Medulla oblongata (tissue), 1 donor: ENCODE results near the gene TMEM238.

Experiments used
- DNase-seq: peaks from one replicate; pipeline ENCODE4 v3.0.0-alpha.2; 2015; ENCODE audit errors: extremely low spot score

Gene TMEM238

GRCh38 chr19:55377356-55378131, 6.5 kb downstream of the TMEM238 start:
- DNase-seq: no peak

DNA sequence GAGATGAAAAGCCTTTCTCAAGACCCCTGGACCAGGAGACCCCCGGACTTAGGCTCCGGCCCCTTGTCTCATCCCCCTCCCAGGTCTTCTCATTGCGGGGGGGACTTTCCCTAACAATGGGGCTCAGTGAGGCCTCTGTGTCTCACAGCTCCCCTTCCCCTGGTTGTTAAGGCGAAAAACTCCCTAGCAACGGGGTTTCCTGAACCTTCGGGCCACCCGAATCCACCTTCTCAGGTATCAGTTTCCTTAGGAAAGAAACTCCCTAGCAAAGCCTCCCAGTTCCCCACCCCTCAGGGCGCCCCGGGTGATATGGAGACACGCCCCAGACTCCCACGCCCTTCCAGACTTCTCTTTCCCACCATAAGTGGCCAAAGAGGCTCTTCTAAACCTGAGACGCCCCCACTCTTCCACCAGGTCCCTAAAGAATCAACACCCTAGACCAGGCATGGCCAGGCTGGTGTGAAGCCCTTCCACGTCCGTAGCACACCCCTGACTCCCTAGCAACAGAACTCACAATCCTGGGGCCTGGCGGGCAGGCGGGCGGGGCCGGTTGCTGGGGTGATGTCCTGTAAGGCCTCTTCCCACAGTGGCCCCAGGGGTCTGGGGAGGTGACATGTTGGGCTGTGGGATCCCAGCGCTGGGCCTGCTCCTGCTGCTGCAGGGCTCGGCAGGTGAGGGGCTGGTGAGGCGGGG, 7.7 kb downstream of the TMEM238 start, which contains the start of gene TMEM190:
Gene TMEM190 (plus strand): TSS at position 586 of the 693 bp plus-strand sequence. CDS start 28 bp downstream, at position 614.
- no peak for DNase-seq

GRCh38 chr19:55373993-55374757, 9.9 kb downstream of the TMEM238 start:
- no peak for DNase-seq

DNA sequence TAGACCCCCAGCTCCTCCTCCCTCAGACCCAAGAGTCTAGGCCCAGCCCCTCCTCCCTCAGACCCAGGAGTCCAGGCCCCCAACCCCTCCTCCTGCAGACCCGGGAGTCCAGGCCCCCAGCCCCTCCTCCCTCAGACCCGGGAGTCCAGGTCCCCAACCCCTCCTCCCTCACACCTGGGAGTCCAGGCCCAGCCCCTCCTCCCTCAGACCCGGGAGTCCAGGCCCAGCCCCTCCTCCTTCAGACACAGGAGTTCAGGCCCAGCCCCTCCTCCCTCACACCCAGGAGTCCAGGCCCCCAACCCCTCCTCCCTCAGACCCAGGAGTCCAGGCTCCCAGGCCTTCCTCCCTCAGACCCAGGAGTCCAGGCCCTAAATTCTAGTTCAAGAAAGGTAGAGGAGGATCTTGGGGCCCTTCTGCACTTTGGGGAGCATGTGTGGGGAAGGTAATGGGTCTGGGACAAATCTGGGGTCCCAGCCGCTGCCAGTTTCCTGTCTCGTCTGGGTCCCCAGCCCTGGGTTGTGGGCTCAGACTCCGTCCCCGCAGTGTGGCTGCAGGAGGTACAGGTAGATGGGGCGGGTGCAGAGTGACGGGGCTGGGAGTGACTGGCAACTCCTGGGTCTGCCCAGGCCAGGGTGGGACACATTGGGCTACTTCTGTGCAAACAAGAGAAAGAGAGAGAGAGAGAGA, 10.6 kb downstream of the TMEM238 start:
- DNase-seq: no peak

- DNase-seq: no peak
Measured at GRCh38 chr19:55372316-55373081, 11.6 kb downstream of the TMEM238 start.

DNA sequence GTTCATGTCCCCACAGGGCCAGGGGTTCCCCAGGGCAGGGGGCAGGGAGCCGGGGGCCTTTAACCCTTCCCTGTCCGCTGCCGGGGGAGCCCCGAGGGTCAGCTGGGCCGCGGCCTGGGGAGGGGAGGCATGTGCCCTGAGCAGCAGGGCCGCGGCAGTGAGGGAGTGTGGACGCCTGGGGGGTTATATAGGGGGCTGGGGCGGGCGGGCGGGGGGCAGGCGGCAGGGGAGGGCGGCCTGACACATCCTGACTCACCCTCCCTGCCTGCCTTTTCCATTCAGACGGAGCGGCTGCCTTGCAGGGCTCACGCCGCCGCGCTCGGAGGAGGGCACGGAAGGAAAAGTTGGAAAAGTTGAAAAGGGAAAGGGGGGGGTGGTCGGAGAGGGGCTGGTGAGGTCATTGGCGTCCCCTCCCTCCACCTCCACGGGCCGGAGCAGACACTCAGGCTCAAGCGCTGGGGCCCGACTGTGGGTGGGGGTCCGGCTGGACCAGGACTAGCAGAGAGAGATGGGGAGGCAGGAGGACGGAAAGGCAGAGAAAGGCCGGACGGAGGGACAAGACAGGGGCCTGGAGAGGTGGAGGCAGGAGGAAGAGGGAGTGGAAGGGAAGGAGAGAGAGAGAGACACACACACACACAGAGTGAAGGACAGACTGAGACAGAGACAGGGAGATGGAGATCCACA, 13.6 kb downstream of the TMEM238 start, which contains the start of gene IL11:
Gene IL11 (minus strand): TSS at position 159 of the 684 bp plus-strand sequence. CDS start 153 bp downstream, at position 6.
- no peak for DNase-seq

DNA sequence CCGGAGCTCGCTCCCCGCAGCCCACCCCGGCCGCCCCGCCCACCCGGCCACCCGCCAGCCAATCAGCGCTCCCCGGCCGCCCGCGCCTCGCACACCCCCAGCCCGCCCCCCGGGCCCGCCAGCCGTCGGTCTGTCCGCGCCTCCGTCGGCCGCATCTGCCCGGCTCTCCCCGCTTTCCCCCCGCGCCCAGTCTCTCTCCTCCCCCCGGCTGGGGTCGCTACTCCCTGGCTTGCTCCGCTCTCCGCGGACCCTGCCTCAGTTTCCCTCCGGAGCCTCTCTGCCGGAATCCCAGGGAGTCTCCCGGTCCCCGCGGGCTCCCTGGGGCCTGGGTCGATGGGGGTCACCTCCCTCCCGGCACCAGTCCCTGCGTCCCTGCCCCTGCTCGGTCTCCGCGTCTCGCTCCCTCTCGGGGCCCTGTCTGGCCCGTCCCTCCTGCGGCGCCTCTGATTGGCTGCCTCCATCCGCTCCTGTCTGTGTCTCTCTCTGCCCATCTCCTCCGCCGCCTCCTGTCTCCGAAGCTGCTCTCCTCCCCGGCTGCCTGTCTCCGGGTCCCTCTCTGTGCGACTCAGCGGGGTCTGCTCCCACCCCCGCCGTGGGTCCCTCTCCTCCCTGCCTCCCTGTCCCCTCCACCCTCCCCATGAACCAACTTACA, 14.3 kb downstream of the TMEM238 start:
- DNase-seq: no peak

- DNase-seq: no peak
Measured at GRCh38 chr19:55368701-55369563, 15.2 kb downstream of the TMEM238 start.

DNA sequence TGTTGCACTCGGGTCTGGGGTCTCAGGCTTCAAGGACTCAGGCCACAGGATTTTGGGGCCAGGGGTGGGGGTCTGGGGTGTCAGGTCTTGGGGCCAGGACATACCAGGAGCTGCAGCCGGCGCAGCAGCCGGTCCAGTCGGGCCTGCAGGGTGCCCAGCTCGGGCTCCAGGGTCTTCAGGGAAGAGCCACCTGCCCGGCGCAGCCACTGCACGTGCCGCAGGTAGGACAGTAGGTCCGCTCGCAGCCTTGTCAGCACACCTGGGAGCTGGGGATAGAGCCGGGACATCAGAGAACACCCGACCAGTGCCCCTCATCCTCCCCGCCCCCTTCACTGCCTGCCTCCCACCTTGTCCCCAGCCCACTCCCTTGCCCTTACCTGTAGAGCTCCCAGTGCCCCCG, 16.0 kb downstream of the TMEM238 start:
- no peak for DNase-seq

GRCh38 chr19:55366790-55367189, 17.3 kb downstream of the TMEM238 start:
- no peak for DNase-seq

- no peak for DNase-seq
Measured at GRCh38 chr19:55365964-55366363, 18.1 kb downstream of the TMEM238 start.

- no peak for DNase-seq
Measured at GRCh38 chr19:55365245-55365644, 18.8 kb downstream of the TMEM238 start.

DNA sequence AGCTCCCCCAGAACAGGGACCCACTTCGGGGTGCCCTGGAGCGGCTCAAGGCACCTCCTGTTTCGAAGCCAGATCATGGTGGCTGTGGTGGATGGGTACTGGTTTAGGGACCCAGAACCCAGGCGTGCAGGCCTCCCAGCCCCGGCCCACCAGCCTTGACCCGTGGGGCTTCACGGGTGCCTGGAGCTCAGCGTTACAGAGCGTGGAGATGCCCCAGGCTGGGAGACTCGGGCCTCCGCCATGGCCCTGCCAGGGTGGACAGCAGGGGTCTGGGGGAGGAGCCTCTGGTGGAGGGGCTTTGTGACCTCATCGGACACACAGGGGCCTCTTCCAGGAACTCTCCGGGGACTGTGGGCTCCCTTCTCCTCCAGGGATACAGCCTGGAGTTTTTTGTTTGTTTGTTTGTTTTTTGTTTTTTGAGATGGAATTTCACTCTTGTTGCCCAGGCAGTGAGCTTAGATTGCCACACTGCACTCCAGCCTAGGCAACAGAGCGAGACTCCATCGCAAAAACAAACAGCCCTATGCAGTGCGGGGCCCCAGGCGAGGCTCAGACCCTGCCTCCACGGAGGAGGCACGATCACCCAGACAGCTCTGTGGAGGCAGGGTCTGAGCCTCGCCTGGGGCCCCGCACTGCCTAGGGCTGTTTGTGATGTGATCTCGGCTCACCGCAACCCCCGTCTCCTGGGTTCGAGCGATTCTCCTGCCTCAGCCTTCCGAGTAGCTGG, 20.9 kb downstream of the TMEM238 start, which contains the start of gene GARIN5B:
Gene GARIN5B (minus strand): TSS at position 271 of the 727 bp plus-strand sequence. CDS start 194 bp downstream, at position 77.
- no peak for DNase-seq

GRCh38 chr19:55362174-55362989, 21.7 kb downstream of the TMEM238 start:
- DNase-seq: no peak

DNA sequence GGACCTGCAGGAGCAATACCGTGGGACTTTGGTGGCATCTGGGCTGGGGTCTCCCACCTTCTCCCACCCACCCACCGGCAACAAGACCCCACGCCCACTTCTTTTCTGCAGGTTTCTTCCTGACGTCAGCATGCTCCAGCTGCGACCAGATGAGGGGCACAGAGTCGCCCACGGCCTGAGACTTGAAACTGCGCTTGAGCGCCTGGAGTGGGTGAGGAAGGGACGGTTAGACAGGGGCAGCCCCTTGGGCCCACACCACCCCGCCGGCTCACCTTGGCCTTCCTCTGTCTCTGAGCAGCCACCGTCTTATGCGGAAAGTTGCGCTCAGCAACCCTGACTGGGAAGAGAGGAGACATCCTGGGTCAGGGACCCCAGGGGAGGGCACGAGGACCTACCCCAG, 23.2 kb downstream of the TMEM238 start:
- DNase-seq: no peak

- DNase-seq: no peak
Measured at GRCh38 chr19:55358943-55359908, 24.9 kb downstream of the TMEM238 start.
